HG03060 (cell line): ENCODE results near the gene UQCRHL.

Source experiments
- ATAC-seq: cut with Tn5 transposase; IDR thresholded peaks from one replicate; pipeline ENCODE4 v1.9.1; 2021; ENCODE audit warnings: low read depth, moderate number of reproducible peaks; ENCODE audit not compliant: unreplicated experiment

UQCRHL gene

GRCh38 chr1:15799004-15799867, 8.2 kb downstream of the UQCRHL start:
- ATAC-seq = no peak

- no peak for ATAC-seq
Observed at GRCh38 chr1:15797614-15798390, 9.6 kb downstream of the UQCRHL start.

GRCh38 chr1:15796086-15796462, 11.4 kb downstream of the UQCRHL start:
- ATAC-seq = no peak

- no peak for ATAC-seq
Observed at GRCh38 chr1:15788624-15789301, 18.7 kb downstream of the UQCRHL start.

GRCh38 chr1:15786581-15786980, 20.9 kb downstream of the UQCRHL start:
- ATAC-seq = no peak

- no peak for ATAC-seq
Observed at GRCh38 chr1:15785683-15786082, 21.8 kb downstream of the UQCRHL start.

GRCh38 chr1:15777909-15778707, 29.3 kb downstream of the UQCRHL start:
- no peak for ATAC-seq

GRCh38 chr1:15775706-15776105, 31.7 kb downstream of the UQCRHL start:
- ATAC-seq = no peak

- no peak for ATAC-seq
Observed at GRCh38 chr1:15771836-15772515, 35.5 kb downstream of the UQCRHL start.

- no peak for ATAC-seq
Observed at GRCh38 chr1:15770313-15770962, 37.0 kb downstream of the UQCRHL start.

GRCh38 chr1:15768388-15768787, 39.1 kb downstream of the UQCRHL start:
- no peak for ATAC-seq

GRCh38 chr1:15767941-15768340, 39.5 kb downstream of the UQCRHL start:
- no peak for ATAC-seq

GRCh38 chr1:15765495-15766194, 41.8 kb downstream of the UQCRHL start:
- no peak for ATAC-seq

GRCh38 chr1:15764890-15765289, 42.6 kb downstream of the UQCRHL start:
- ATAC-seq = no peak

- ATAC-seq = no peak
Observed at GRCh38 chr1:15764269-15764764, 43.1 kb downstream of the UQCRHL start.

GRCh38 chr1:15762546-15762945, 44.9 kb downstream of the UQCRHL start:
- ATAC-seq = no peak

- no peak for ATAC-seq
Observed at GRCh38 chr1:15761366-15762128, 45.9 kb downstream of the UQCRHL start.
